GDM1 (cell line): ENCODE results near the gene SPATS2L.

Experiments used
- DNase-seq: peaks from one replicate; lab custom pipeline; 2025; lab: John Stamatoyannopoulos, UW

SPATS2L gene

GRCh38 chr2:200306196-200306930 is at the start of gene SPATS2L:
Gene SPATS2L, plus strand, starts transcription at chr2:200306693. Its CDS starts 82,552 bp downstream, at chr2:200389245.
- no peak for DNase-seq

- no peak for DNase-seq
These were observed 48.9 kb upstream of the SPATS2L start for GRCh38 chr2:200257570-200257969.

GRCh38 chr2:200258081-200258480 is 48.4 kb upstream of the SPATS2L start:
- no peak for DNase-seq

GRCh38 chr2:200258881-200259576 is 47.5 kb upstream of the SPATS2L start:
- no peak for DNase-seq

- DNase-seq = no peak
These were observed 46.9 kb upstream of the SPATS2L start for GRCh38 chr2:200259577-200259957.

GRCh38 chr2:200262047-200262446 is 44.4 kb upstream of the SPATS2L start:
- no peak for DNase-seq

- no peak for DNase-seq
These were observed 43.2 kb upstream of the SPATS2L start for GRCh38 chr2:200263279-200263678.

- no peak for DNase-seq
These were observed 41.9 kb upstream of the SPATS2L start for GRCh38 chr2:200264631-200265030.

- no peak for DNase-seq
These were observed 40.1 kb upstream of the SPATS2L start for GRCh38 chr2:200266406-200266805.

GRCh38 chr2:200267350-200267749 is 39.1 kb upstream of the SPATS2L start:
- DNase-seq = no peak

- no peak for DNase-seq
These were observed 35.8 kb upstream of the SPATS2L start for GRCh38 chr2:200270732-200271131.

- no peak for DNase-seq
These were observed 34.2 kb upstream of the SPATS2L start for GRCh38 chr2:200272320-200272719.

- DNase-seq = no peak
These were observed 32.1 kb upstream of the SPATS2L start for GRCh38 chr2:200274116-200275075.

- no peak for DNase-seq
These were observed 31.0 kb upstream of the SPATS2L start for GRCh38 chr2:200275295-200276013.

- no peak for DNase-seq
These were observed 30.0 kb upstream of the SPATS2L start for GRCh38 chr2:200276472-200276871.

- DNase-seq = no peak
These were observed 27.7 kb upstream of the SPATS2L start for GRCh38 chr2:200278694-200279316.

GRCh38 chr2:200279857-200280256 is 26.6 kb upstream of the SPATS2L start:
- DNase-seq = no peak

- no peak for DNase-seq
These were observed 19.9 kb upstream of the SPATS2L start for GRCh38 chr2:200286578-200286977.

GRCh38 chr2:200288670-200289429 is 17.6 kb upstream of the SPATS2L start:
- DNase-seq = no peak

- DNase-seq = no peak
These were observed 10.4 kb upstream of the SPATS2L start for GRCh38 chr2:200296118-200296517.

- no peak for DNase-seq
These were observed 9.4 kb upstream of the SPATS2L start for GRCh38 chr2:200297100-200297499.
